GM12891 (cell line): ENCODE data around the gene C9orf85.

Experiments
- DNase-seq: peaks from one replicate; pipeline ENCODE4 v3.0.0; 2011; ENCODE audit warnings: low spot score; ENCODE audit not compliant: insufficient read length
- FAIRE-seq: peaks from 2 replicates; lab custom pipeline; 2011; peaks lifted over from hg19 to GRCh38; lab: Jason Lieb, UNC
- PAX5 ChIP-seq: IDR thresholded peaks from 2 replicates; pipeline ENCODE4 v1.6.1; 2011; ENCODE audit warnings: low read length, moderate library complexity, mild to moderate bottlenecking; ENCODE audit not compliant: insufficient read depth, severe bottlenecking
- POLR2A ChIP-seq: IDR thresholded peaks from 2 replicates; pipeline ENCODE4 v1.6.1; 2011; ENCODE audit warnings: low read depth, low read length, control low read depth
- POLR2AphosphoS5 ChIP-seq: IDR thresholded peaks from 2 replicates; pipeline ENCODE4 v1.6.1; 2011; ENCODE audit warnings: low read depth, low read length, control low read depth
- POU2F2 ChIP-seq: IDR thresholded peaks from 2 replicates; pipeline ENCODE4 v1.6.1; 2011; ENCODE audit warnings: low read depth, mild to moderate bottlenecking, control low read depth, low read length, moderate library complexity
- SPI1 ChIP-seq: IDR thresholded peaks from 2 replicates; pipeline ENCODE4 v1.6.1; 2011; ENCODE audit warnings: low read depth, low read length, control low read depth
- TAF1 ChIP-seq: IDR thresholded peaks from 2 replicates; pipeline ENCODE4 v1.6.1; 2011; ENCODE audit warnings: low read depth, low read length, control low read depth

Gene C9orf85

DNA sequence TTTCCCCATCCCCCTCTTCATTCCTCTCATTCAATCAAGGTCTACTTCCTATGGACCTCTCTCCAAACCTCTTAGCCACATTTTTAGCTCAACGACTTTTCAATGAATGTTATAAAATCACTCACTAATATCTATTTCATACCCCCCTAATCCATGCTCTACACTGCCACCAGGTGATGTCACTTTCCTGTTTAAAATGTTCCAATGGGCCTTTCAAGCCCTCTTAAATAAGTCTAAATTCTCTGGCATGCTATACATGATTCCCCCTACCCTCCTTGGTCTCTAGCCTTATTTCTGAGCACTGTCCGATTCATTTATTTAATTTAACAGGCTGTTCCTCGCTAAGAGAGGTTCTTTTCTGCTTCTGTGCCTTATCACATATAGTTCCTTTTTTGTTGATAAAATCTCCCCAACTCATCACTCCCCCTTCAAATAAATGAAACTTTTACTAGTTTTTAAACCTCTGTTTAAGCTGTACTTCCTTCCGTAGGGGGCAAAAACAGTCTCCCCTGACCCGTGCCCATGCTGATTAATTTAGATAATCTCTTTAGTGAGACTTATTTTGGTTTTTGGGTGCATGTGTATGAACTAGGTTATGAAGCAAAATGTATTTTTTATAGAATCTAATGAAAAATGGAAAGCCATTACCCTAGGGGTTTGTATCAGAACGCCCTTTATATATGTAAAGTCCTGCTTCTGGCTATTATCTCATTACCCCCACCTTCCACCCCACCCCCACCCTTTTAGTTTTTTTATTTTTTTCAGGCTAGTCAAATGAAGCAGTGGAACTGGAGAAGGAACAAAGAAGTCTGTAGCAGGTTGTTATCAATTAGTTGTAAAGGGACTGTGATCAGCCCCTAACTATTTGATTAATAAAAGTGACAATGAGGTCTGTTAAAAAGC lies 9.5 kb upstream of the C9orf85 start:
- FAIRE-seq = peak; percentile 9
- DNase-seq = no peak
- no peak for TF ChIP-seq POLR2AphosphoS5
- TF ChIP-seq TAF1 = no peak
- no peak for TF ChIP-seq POU2F2
- TF ChIP-seq PAX5 = no peak
- no peak for TF ChIP-seq SPI1
- no peak for TF ChIP-seq POLR2A

DNA sequence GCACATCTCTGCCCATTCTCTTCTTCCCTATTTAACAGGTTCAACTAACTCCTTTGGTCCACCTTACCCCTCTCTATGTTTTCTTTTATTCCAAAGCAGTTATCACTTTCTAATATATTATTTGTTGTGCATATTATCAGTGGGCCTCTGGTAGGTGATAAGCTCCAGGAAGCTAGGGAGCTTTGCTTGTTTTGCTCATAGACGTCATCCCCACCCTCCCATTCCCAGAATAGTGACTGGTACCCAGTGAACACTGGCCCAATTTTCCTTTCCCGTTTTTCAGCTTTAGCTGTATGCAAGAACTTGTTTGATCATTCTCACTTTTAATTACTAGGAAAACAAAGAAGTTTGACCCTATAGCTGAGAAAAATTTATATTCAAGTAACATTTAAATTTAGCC lies 7.4 kb upstream of the C9orf85 start:
- TF ChIP-seq TAF1 = no peak
- no peak for TF ChIP-seq POLR2AphosphoS5
- TF ChIP-seq POLR2A = no peak
- no peak for TF ChIP-seq POU2F2
- no peak for TF ChIP-seq SPI1
- TF ChIP-seq PAX5 = no peak
- no peak for DNase-seq
- no peak for FAIRE-seq

GRCh38 chr9:71908825-71909224 lies 2.6 kb upstream of the C9orf85 start:
- TF ChIP-seq POU2F2 (no peak), SPI1 (no peak), PAX5 (no peak), POLR2AphosphoS5 (no peak), TAF1 (no peak), POLR2A (no peak)
- no peak for DNase-seq
- FAIRE-seq = no peak

GRCh38 chr9:71909887-71910649 lies 1.4 kb upstream of the C9orf85 start:
- peak; percentile 19 for DNase-seq
- FAIRE-seq = no peak
- TF ChIP-seq PAX5 (no peak), TAF1 (no peak), SPI1 (no peak), POLR2A (no peak), POLR2AphosphoS5 (no peak), POU2F2 (no peak)

GRCh38 chr9:71910650-71911060 lies 784 bp upstream of the C9orf85 start:
- no peak for FAIRE-seq
- peak; percentile 25 for DNase-seq
- TF ChIP-seq POU2F2 (no peak), PAX5 (no peak), SPI1 (no peak), POLR2AphosphoS5 (no peak), POLR2A (no peak)

- no peak for FAIRE-seq
- TF ChIP-seq TAF1 = no peak
- TF ChIP-seq POLR2AphosphoS5 = no peak
- no peak; the same call in 1 of the 2 replicates for TF ChIP-seq SPI1
- DNase-seq = peak; percentile 3
Measured at GRCh38 chr9:71911908-71912335, 483 bp downstream of the C9orf85 start.

GRCh38 chr9:71915495-71915894 lies 4.1 kb downstream of the C9orf85 start:
- DNase-seq (no peak), FAIRE-seq (no peak)
- TF ChIP-seq POLR2AphosphoS5 = no peak
- TF ChIP-seq SPI1 = no peak
- no peak for TF ChIP-seq PAX5
- no peak for TF ChIP-seq TAF1
- TF ChIP-seq POLR2A = no peak
- no peak for TF ChIP-seq POU2F2

GRCh38 chr9:71916834-71917534 lies 5.5 kb downstream of the C9orf85 start:
- peak; percentile 83 for FAIRE-seq
- TF ChIP-seq POU2F2 = no peak
- no peak for TF ChIP-seq SPI1
- no peak for TF ChIP-seq POLR2A
- TF ChIP-seq POLR2AphosphoS5 = no peak
- DNase-seq = no peak

- FAIRE-seq (no peak), DNase-seq (no peak)
- TF ChIP-seq POLR2A (no peak), PAX5 (no peak), POU2F2 (no peak), TAF1 (no peak), SPI1 (no peak), POLR2AphosphoS5 (no peak)
Measured at GRCh38 chr9:71918419-71918818, 7.0 kb downstream of the C9orf85 start.
